Natural killer cell (primary cell): ENCODE results near the gene SMAGP. TPM values are rescaled to one million over a fixed set of nuclear protein-coding genes. Genes with fewer than 3 reads are reported as not detected.
A peak's percentile ranks its signal among the peaks of the same experiment; 100 is the strongest.

ENCODE experiments used
- ATAC-seq, 3 donors: fragments of 150-1000 bp in 2 of 3; fragments of 200-7000 bp in 1 of 3; cut with Tn5 transposase; 1 replicate in 1 of 3; 2 replicates in 2 of 3; pipeline ENCODE4 v1.10.0; 2021; ENCODE audit warnings: mild to moderate bottlenecking in 2 of 3, moderate library complexity in 2 of 3
- DNase-seq, 2 donors: peaks; one replicate each; pipeline versions ENCODE4 v3.0.0 to v3.0.0-alpha.2; 2013 to 2021; ENCODE audit warnings: mixed read lengths in 1 of 2
- H3K27ac ChIP-seq: one replicate; pipeline ENCODE4 v1.5.1; 2013; ENCODE audit warnings: mild to moderate bottlenecking, low read length
- H3K27me3 ChIP-seq: one replicate; pipeline ENCODE4 v1.6.1; 2013; ENCODE audit warnings: low read length; ENCODE audit not compliant: control insufficient read depth, insufficient read depth
- H3K36me3 ChIP-seq: one replicate; pipeline ENCODE4 v1.6.1; 2013; ENCODE audit warnings: low read length; ENCODE audit not compliant: control insufficient read depth, insufficient read depth
- H3K4me1 ChIP-seq: one replicate; pipeline ENCODE4 v1.6.1; 2013; ENCODE audit warnings: low read length; ENCODE audit not compliant: control insufficient read depth, insufficient read depth
- H3K4me3 ChIP-seq: one replicate; pipeline ENCODE4 v1.5.1; 2013; ENCODE audit warnings: low read length
- H3K9me3 ChIP-seq: one replicate; pipeline ENCODE4 v1.6.1; 2013; ENCODE audit warnings: low read length; ENCODE audit not compliant: control insufficient read depth, insufficient read depth
- H3K27ac Mint-ChIP-seq, 2 donors: one replicate each; pipeline ENCODE4 v1.8.0; 2022; ENCODE audit warnings: mild to moderate bottlenecking in 2 of 2, mixed read lengths in 2 of 2, moderate library complexity in 1 of 2
- H3K27me3 Mint-ChIP-seq, 2 donors: one replicate each; pipeline ENCODE4 v1.8.0; 2022; ENCODE audit warnings: low read depth in 2 of 2, mixed read lengths in 2 of 2
- H3K36me3 Mint-ChIP-seq: one replicate; pipeline ENCODE4 v1.8.0; 2022; ENCODE audit warnings: mixed read lengths
- H3K4me1 Mint-ChIP-seq, 2 donors: one replicate each; pipeline ENCODE4 v1.8.0; 2022; ENCODE audit warnings: mixed read lengths in 2 of 2
- H3K4me3 Mint-ChIP-seq: one replicate; pipeline ENCODE4 v1.8.0; 2022; ENCODE audit warnings: mild to moderate bottlenecking, moderate library complexity, mixed read lengths
- H3K9me3 Mint-ChIP-seq, 2 donors: one replicate each; pipeline ENCODE4 v1.8.0; 2022; ENCODE audit warnings: mixed read lengths in 2 of 2
- WGBS: methylation state at CpG from one replicate; pipeline ENCODE4 v1.1.7; 2013; ENCODE audit warnings: missing lambda C conversion rate; ENCODE audit not compliant: insufficient coverage; 5-methylcytosine and 5-hydroxymethylcytosine counted together
- intact Hi-C: fragments of 100-400 bp; cut with micrococcal nuclease; formaldehyde crosslinking; loops from one replicate; pipeline ENCODE4 v1.14.2; 2022
- total RNA-seq, 4 donors: library from RNA; stranded (reverse); fragments of 120-200 nt in 1 of 4; gene quantifications; one replicate each; pipeline versions ENCODE4 v1.2.3 to v1.2.4, GENCODE V29; 2013 to 2022
- TF ChIP-seq, protein P1 (sequence below): fragments of 200-600 bp; IDR thresholded peaks from one replicate; pipeline ENCODE4 v1.8.0; 2022; ENCODE audit warnings: antibody characterized with exemption

Gene SMAGP
- total RNA-seq, 3 donors from 2014 or later (not counting 1 experiment from before 2014, with no cell fraction given) = 6.5 to 26.2 (median 19.0) TPM

DNA sequence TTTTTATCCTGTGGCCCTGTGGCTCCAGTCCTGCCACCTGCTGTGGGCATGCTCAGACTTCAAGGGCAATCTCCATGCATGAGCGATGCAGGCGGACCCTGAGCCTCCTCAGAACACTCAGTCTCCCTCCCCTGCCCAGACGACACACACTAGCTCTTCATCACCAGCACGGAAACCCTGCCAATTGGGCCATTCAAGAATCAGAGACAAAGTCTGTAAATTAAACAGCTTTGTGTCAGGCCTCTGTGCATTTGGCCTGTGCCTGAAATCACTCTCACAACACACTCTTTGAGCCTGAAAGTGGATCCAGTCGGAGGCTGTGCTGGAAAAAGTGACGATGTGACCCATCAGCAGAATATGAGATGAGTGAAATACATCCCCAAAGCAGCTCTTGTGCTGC, 64.9 kb downstream of the SMAGP start:
- Histone ChIP-seq H3K36me3 (no peaks in the 10 kb centered on the region), H3K9me3 (no peaks in the 10 kb centered on the region), H3K27me3 (no peaks in the 10 kb centered on the region), H3K27ac (no peak overlapping the region), H3K4me1 (no peaks in the 10 kb centered on the region), H3K4me3 (no peak overlapping the region)
- H3K4me1 Mint-ChIP-seq = no peaks in the 10 kb centered on the region
- no peak for ATAC-seq
- intact Hi-C loops = no loop called here
- TF ChIP-seq, protein P1, sequence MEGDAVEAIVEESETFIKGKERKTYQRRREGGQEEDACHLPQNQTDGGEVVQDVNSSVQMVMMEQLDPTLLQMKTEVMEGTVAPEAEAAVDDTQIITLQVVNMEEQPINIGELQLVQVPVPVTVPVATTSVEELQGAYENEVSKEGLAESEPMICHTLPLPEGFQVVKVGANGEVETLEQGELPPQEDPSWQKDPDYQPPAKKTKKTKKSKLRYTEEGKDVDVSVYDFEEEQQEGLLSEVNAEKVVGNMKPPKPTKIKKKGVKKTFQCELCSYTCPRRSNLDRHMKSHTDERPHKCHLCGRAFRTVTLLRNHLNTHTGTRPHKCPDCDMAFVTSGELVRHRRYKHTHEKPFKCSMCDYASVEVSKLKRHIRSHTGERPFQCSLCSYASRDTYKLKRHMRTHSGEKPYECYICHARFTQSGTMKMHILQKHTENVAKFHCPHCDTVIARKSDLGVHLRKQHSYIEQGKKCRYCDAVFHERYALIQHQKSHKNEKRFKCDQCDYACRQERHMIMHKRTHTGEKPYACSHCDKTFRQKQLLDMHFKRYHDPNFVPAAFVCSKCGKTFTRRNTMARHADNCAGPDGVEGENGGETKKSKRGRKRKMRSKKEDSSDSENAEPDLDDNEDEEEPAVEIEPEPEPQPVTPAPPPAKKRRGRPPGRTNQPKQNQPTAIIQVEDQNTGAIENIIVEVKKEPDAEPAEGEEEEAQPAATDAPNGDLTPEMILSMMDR = no peak
- WGBS = 96% methylated on average over 6 of the region's 6 CpGs
- no peaks in the 10 kb centered on the region for H3K36me3 Mint-ChIP-seq
- DNase-seq = no peak
- H3K4me3 Mint-ChIP-seq = no peak overlapping the region
- no peaks in the 10 kb centered on the region for H3K9me3 Mint-ChIP-seq
- H3K27me3 Mint-ChIP-seq = peaks cover 0 to 4% of the 10 kb centered on the region in 2 donors
- no peak overlapping the region for H3K27ac Mint-ChIP-seq

GRCh38 chr12:51202718-51203117, 67.5 kb downstream of the SMAGP start:
- Mint-ChIP-seq H3K27me3 (no peaks in the 10 kb centered on the region), H3K4me1 (no peaks in the 10 kb centered on the region), H3K27ac (no peak overlapping the region), H3K4me3 (no peak overlapping the region), H3K9me3 (no peaks in the 10 kb centered on the region), H3K36me3 (no peaks in the 10 kb centered on the region)
- H3K4me3 ChIP-seq = no peak overlapping the region
- TF ChIP-seq, protein P1 = no peak
- H3K27me3 ChIP-seq = no peaks in the 10 kb centered on the region
- WGBS = 95% methylated on average over 3 of the region's 5 CpGs
- H3K36me3 ChIP-seq = no peaks in the 10 kb centered on the region
- H3K27ac ChIP-seq = no peak overlapping the region
- H3K4me1 ChIP-seq = no peaks in the 10 kb centered on the region
- no peaks in the 10 kb centered on the region for H3K9me3 ChIP-seq
- DNase-seq (peak in 1 of 2 donors; percentile 51), ATAC-seq (no peak)
- intact Hi-C loops = no loop called here

- H3K4me3 Mint-ChIP-seq = no peak overlapping the region
- intact Hi-C loops = no loop called here
- no peaks in the 10 kb centered on the region for H3K27me3 Mint-ChIP-seq
- Histone ChIP-seq H3K36me3 (no peaks in the 10 kb centered on the region), H3K27me3 (no peaks in the 10 kb centered on the region), H3K9me3 (no peaks in the 10 kb centered on the region), H3K27ac (no peak overlapping the region), H3K4me3 (no peak overlapping the region), H3K4me1 (no peaks in the 10 kb centered on the region)
- whole genome bisulfite sequencing = 92% methylated on average over 9 of the region's 9 CpGs
- no peak for DNase-seq
- no peaks in the 10 kb centered on the region for H3K9me3 Mint-ChIP-seq
- ATAC-seq = no peak
- no peak overlapping the region for H3K27ac Mint-ChIP-seq
- no peaks in the 10 kb centered on the region for H3K4me1 Mint-ChIP-seq
- no peaks in the 10 kb centered on the region for H3K36me3 Mint-ChIP-seq
- TF ChIP-seq, protein P1 = no peak
Measured at GRCh38 chr12:51200806-51201205, 69.4 kb downstream of the SMAGP start.

DNA sequence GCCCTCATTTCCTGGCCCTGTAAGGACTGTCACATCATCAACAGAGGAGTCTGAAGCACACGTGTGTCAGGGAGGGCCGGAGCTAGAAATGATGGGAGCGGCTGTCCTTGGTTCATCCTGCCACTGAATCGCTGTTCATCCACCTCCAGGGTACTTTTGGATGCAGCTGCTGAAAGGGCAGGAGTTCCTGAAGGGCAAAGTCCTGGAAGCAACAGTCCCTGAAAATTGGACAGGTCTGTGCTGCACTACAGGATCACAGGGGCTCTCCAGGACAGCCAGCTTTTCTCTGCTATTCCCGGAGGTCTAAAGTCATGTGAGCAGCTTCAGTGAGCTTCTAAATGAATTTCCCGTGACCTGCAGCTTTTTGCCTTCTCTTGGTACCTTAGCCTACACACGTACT, 70.1 kb downstream of the SMAGP start:
- Histone ChIP-seq H3K4me3 (no peak overlapping the region), H3K4me1 (no peaks in the 10 kb centered on the region), H3K27me3 (no peaks in the 10 kb centered on the region), H3K27ac (no peak overlapping the region), H3K9me3 (no peaks in the 10 kb centered on the region), H3K36me3 (no peaks in the 10 kb centered on the region)
- no peaks in the 10 kb centered on the region for H3K27me3 Mint-ChIP-seq
- H3K4me3 Mint-ChIP-seq = no peak overlapping the region
- H3K36me3 Mint-ChIP-seq = no peaks in the 10 kb centered on the region
- H3K4me1 Mint-ChIP-seq = no peaks in the 10 kb centered on the region
- DNase-seq (no peak), ATAC-seq (no peak)
- no peaks in the 10 kb centered on the region for H3K9me3 Mint-ChIP-seq
- TF ChIP-seq, protein P1 = no peak
- H3K27ac Mint-ChIP-seq = no peak overlapping the region
- WGBS = 90% methylated on average over 7 of the region's 7 CpGs
- intact Hi-C loops = no loop called here
